CD4-positive, alpha-beta memory T cell (primary cell): ENCODE data around the gene OXSM. TPM values are rescaled to one million over a fixed set of nuclear protein-coding genes. Genes with fewer than 3 reads are reported as not detected.

Experiments
- CTCF ChIA-PET: fragments of 350-600 bp; sonication (Branson Sonifier 250); formaldehyde crosslinking; loops from one replicate; lab custom pipeline; 2021; ENCODE audit warnings: inconsistent platforms; ENCODE audit not compliant: partially characterized antibody; lab: Charles Lee
- POLR2A ChIA-PET: fragments of 350-600 bp; sonication (Branson Sonifier 250); formaldehyde crosslinking; loops from one replicate; lab custom pipeline; 2021; ENCODE audit not compliant: partially characterized antibody; lab: Charles Lee
- DNase-seq, 5 donors: peaks; one replicate each; pipeline versions ENCODE4 v3.0.0 to v3.0.0-alpha.2; 2020 to 2022; ENCODE audit warnings: mixed read lengths in 1 of 5
- H3K27ac ChIP-seq: one replicate; pipeline ENCODE4 v1.7.0; 2013; ENCODE audit warnings: low read depth, low read length
- H3K27me3 ChIP-seq: 2 replicates; pipeline ENCODE4 v1.7.0; 2013; ENCODE audit warnings: mild to moderate bottlenecking, low read length, moderate library complexity; ENCODE audit not compliant: insufficient read depth
- H3K36me3 ChIP-seq: 2 replicates; pipeline ENCODE4 v1.7.0; 2013; ENCODE audit warnings: mild to moderate bottlenecking, low read length, moderate library complexity; ENCODE audit not compliant: insufficient read depth
- H3K4me1 ChIP-seq: 2 replicates; pipeline ENCODE4 v1.7.0; 2013; ENCODE audit warnings: mild to moderate bottlenecking, low read length, moderate library complexity; ENCODE audit not compliant: insufficient read depth
- H3K4me3 ChIP-seq, 2 donors: one replicate each; pipeline ENCODE4 v1.7.0; 2013; ENCODE audit warnings: low read length in 2 of 2, mild to moderate bottlenecking in 1 of 2
- H3K9me3 ChIP-seq, 2 donors: one replicate each; pipeline ENCODE4 v1.7.0; 2013; ENCODE audit warnings: low read length in 2 of 2, control low read depth in 1 of 2; ENCODE audit not compliant: control insufficient read depth in 1 of 2
- H3K27ac Mint-ChIP-seq, 7 donors: one replicate each; pipeline ENCODE4 v1.8.0; 2020 to 2021; ENCODE audit warnings: mixed read lengths in 7 of 7, mild to moderate bottlenecking in 6 of 7, inconsistent platforms in 3 of 7, moderate library complexity in 3 of 7
- H3K27me3 Mint-ChIP-seq, 2 donors: one replicate each; pipeline ENCODE4 v1.8.0; 2020 to 2021; ENCODE audit warnings: mixed read lengths in 2 of 2
- H3K36me3 Mint-ChIP-seq, 2 donors: one replicate each; pipeline ENCODE4 v1.8.0; 2020 to 2021; ENCODE audit warnings: mixed read lengths in 2 of 2, inconsistent platforms in 1 of 2, mild to moderate bottlenecking in 1 of 2
- H3K4me1 Mint-ChIP-seq, 4 donors: one replicate each; pipeline ENCODE4 v1.8.0; 2020 to 2021; ENCODE audit warnings: mixed read lengths in 4 of 4, mild to moderate bottlenecking in 1 of 4
- H3K4me3 Mint-ChIP-seq, 8 donors: one replicate each; pipeline ENCODE4 v1.8.0; 2020 to 2021; ENCODE audit warnings: mixed read lengths in 8 of 8, mild to moderate bottlenecking in 7 of 8, moderate library complexity in 6 of 8, inconsistent platforms in 3 of 8
- H3K9me3 Mint-ChIP-seq, 8 donors: one replicate each; pipeline ENCODE4 v1.8.0; 2020 to 2021; ENCODE audit warnings: mixed read lengths in 8 of 8, mild to moderate bottlenecking in 5 of 8, inconsistent platforms in 3 of 8, moderate library complexity in 1 of 8
- intact Hi-C: fragments of 100-400 bp; cut with micrococcal nuclease; formaldehyde crosslinking; loops from one replicate; pipeline ENCODE4 v1.15.1; 2023
- polyA plus RNA-seq, 2 donors: library from polyadenylated mRNA; unstranded; fragments of 300-500 nt; fragmentation: Illumina TruSeq; gene quantifications; one replicate each; pipeline ENCODE4 v1.2.3, GENCODE V29; 2021
- total RNA-seq, 2 experiments: library from RNA; stranded (reverse); gene quantifications; one replicate each; pipeline ENCODE4 v1.2.3, GENCODE V29; 2021

The OXSM gene
- total and polyA plus RNA-seq, 4 experiments from 2014 or later, result 13.2 to 20.6 (median 15.6) TPM

DNA sequence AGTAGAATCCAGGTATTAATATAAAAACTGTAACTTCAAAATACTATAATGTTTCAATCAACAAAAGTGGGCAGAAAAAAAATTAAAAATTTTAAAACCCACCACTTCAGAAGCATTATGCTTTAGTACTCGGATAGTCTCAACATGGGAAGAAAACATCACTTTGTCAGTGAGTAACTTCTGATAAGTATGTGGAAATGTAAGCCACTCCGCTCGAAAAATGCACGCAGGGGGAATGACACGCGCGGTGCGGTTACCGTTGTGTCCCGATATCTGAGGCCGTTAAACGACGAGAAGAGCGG is 7.3 kb upstream of the OXSM start:
- Mint-ChIP-seq H3K4me3 (peak overlapping the region; percentile 88 to 97 (median 92)), H3K27ac (peak overlapping the region; percentile 89 to 95 (median 94)), H3K4me1 (peaks cover 24 to 51% (median 34%) of the 10 kb centered on the region in 4 donors), H3K36me3 (peaks cover 11 to 16% of the 10 kb centered on the region in 2 donors), H3K27me3 (no peaks in the 10 kb centered on the region), H3K9me3 (no peaks in the 10 kb centered on the region)
- H3K36me3 ChIP-seq, result peaks cover 8% of the 10 kb centered on the region
- ChIA-PET CTCF (interaction anchor here (1.0 to 2.3 kb wide), 4 partner anchors 9 to 134 kb away, joined by 3 to 7 read pairs (median 4); no protein-coding TSS in a partner anchor), POLR2A (interaction anchor here (0.8 to 2.0 kb wide), 10 partner anchors 11 to 134 kb away, joined by 3 to 10 read pairs (median 5); partner anchors contain the start of gene TOP2B)
- intact Hi-C loops, result loop anchor here (1.0 to 5.0 kb wide), 5 partner anchors 8 to 1838 kb away; partner anchors contain the start of genes NR1D2 and OXSM
- H3K4me3 ChIP-seq, result peak overlapping the region; percentile 12 to 69
- H3K4me1 ChIP-seq, result peaks cover 41% of the 10 kb centered on the region
- H3K27me3 ChIP-seq, result no peaks in the 10 kb centered on the region
- DNase-seq, result no peak
- peak overlapping the region; percentile 83 for H3K27ac ChIP-seq
- no peaks in the 10 kb centered on the region for H3K9me3 ChIP-seq

DNA sequence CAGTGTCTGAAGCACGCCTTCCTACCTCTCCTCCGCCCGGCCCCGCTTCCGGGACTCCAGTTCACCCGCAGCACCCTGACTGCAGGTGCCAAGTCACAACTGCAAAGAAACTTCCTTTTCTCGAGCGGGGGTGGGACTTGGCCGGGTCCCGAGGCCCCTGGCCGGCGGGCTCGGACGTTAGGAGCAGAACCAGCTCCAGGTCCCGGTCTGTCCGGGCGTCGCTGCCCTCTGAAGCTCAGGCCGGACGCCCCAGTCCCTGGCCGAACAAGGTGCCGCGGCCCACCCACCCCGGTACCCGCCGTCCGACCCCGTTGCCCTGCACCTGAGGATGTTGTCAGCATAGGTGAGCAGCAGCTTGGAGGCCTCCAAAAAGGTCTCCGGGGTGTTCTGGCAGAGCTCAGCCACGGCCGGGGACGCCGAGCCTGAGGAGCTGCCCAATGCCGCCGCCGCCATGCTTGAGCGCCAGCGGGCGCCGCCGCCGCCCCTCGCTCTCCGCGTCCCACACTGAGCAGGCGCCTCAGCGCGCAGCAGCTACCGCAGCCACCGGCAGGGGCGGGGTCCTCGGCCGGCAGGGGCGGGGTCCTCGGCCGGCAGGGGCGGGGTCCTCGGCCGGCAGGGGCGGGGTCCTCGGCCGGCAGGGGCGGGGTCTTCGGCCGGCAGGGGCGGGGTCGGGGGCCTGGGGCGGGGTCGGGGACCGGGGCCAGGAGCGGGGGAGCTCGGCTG is 6.8 kb upstream of the OXSM start, which contains the start of gene NGLY1:
NGLY1 (minus strand) TSS at position 506 of the 723 bp plus-strand sequence; CDS start at position 453, 53 bp downstream.
- H3K36me3 ChIP-seq, result peaks cover 2% of the 10 kb centered on the region
- Mint-ChIP-seq H3K27ac (peak within 1 kb of the TSS; percentile 89 to 95 (median 94)), H3K4me3 (peak within 1 kb of the TSS; percentile 88 to 97 (median 92)), H3K36me3 (peaks cover 6 to 11% of the 10 kb centered on the region in 2 donors), H3K27me3 (no peaks in the 10 kb centered on the region), H3K4me1 (peaks cover 22 to 53% (median 36%) of the 10 kb centered on the region in 4 donors), H3K9me3 (no peaks in the 10 kb centered on the region)
- H3K27me3 ChIP-seq, result no peaks in the 10 kb centered on the region
- ChIA-PET POLR2A (interaction anchor here (0.8 to 2.0 kb wide), 13 partner anchors 10 to 1866 kb away, joined by 3 to 10 read pairs (median 4); partner anchors contain the start of genes NKIRAS1, RPL15 and TOP2B), CTCF (interaction anchor here (0.8 to 2.3 kb wide), 7 partner anchors 10 to 135 kb away, joined by 3 to 7 read pairs (median 4); no protein-coding TSS in a partner anchor)
- DNase-seq, result peak; percentile 84 to 87 (median 86)
- peak within 1 kb of the TSS; percentile 83 for H3K27ac ChIP-seq
- peak within 1 kb of the TSS; percentile 32 to 69 for H3K4me3 ChIP-seq
- H3K4me1 ChIP-seq, result peaks cover 41% of the 10 kb centered on the region
- H3K9me3 ChIP-seq, result no peaks in the 10 kb centered on the region
- intact Hi-C loops, result loop anchor here (1.0 to 5.0 kb wide), 6 partner anchors 7 to 1838 kb away; partner anchors contain the start of genes NR1D2, OXSM and TOP2B

DNA sequence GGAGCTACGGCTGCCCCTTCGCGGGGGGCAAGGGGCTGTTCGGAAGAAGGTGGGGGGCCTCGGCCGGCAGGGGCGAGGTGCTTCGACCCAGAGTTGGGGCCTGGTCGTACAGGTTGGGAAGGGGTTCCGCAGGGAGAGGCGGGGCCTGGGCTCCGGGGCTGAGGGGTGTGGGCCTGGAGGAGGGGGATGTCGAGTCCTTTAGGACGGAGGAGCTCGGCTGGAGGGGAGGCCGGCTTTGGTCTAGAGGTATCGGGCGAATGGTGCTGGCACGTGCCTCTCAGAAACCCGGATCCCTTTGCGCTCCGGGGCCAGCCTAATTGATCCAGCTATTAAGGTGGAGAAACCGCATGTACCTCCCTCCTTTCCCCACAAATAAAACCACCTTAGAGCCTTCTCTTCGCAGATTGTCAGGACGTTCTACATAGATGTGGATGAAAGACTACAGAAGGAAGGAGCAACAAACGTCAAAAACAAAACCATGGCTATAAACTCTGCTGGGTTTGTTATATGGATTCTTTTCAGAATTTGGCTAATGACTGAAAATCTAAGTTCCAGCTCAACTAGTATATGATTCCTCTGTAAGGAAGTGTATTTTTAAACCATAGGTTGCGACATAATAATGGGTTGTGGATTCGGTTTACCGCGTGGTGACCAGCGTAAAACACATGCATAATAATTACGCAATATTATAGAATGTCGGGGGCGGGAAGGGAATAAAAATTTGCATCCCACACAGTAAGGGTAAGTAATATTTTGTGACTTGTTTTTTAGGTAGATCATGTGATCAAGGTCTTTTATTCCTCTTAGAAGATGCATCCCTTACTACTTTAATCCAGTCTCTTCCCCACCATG is 6.0 kb upstream of the OXSM start:
- Histone ChIP-seq H3K4me1 (peaks cover 42% of the 10 kb centered on the region), H3K4me3 (peak overlapping the region; percentile 32 to 52), H3K36me3 (no peaks in the 10 kb centered on the region), H3K27me3 (no peaks in the 10 kb centered on the region), H3K27ac (peak overlapping the region; percentile 67), H3K9me3 (no peaks in the 10 kb centered on the region)
- Mint-ChIP-seq H3K27me3 (no peaks in the 10 kb centered on the region), H3K4me3 (peak overlapping the region; percentile 81 to 87 (median 86)), H3K4me1 (peaks cover 23 to 53% (median 39%) of the 10 kb centered on the region in 4 donors), H3K36me3 (peaks cover 0 to 7% of the 10 kb centered on the region in 2 donors), H3K27ac (peak overlapping the region; percentile 82 to 91 (median 89)), H3K9me3 (no peaks in the 10 kb centered on the region)
- intact Hi-C loops, result loop anchor here (1.0 to 5.0 kb wide), 5 partner anchors 21 to 1839 kb away; partner anchors contain the start of genes NR1D2 and TOP2B
- CTCF ChIA-PET, result interaction anchor here (0.8 to 2.3 kb wide), 7 partner anchors 11 to 136 kb away, joined by 3 to 7 read pairs (median 4); no protein-coding TSS in a partner anchor
- POLR2A ChIA-PET, result interaction anchor here (0.8 to 2.0 kb wide), 12 partner anchors 11 to 1867 kb away, joined by 3 to 10 read pairs (median 4); partner anchors contain the start of genes NKIRAS1, RPL15 and TOP2B
- DNase-seq, result peak in 1 of 5 donors; percentile 48

DNA sequence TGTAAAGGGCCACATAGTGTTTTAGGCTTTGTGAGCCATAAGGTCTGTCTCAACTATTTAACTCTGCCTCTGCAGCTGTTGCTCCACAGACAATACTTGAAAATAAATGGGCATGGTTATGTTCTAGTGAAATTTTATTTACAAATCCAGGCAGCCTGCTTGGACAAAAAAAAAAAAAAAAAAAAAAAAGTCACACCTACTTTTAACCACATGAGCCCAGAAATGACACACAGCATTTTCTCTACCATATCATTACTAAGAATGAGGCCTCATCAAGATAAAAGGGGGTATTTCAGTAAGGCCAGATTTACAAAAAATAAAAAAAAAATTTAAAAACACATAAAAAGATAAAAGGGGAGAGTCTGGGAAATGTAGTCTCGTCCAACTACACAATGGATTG is 4.9 kb upstream of the OXSM start:
- no peaks in the 10 kb centered on the region for H3K9me3 ChIP-seq
- H3K27ac Mint-ChIP-seq, result peak overlapping the region in 2 of 7 donors; percentile 83 to 89
- no peak for DNase-seq
- peaks cover 0 to 13% of the 10 kb centered on the region in 2 donors for H3K36me3 Mint-ChIP-seq
- no peaks in the 10 kb centered on the region for H3K27me3 ChIP-seq
- H3K27ac ChIP-seq, result no peak overlapping the region
- H3K27me3 Mint-ChIP-seq, result no peaks in the 10 kb centered on the region
- ChIA-PET POLR2A (no interaction called here), CTCF (interaction anchor here (2.3 kb wide), 1 partner anchor 119 kb away, joined by 7 read pairs; no protein-coding TSS in a partner anchor)
- no peaks in the 10 kb centered on the region for H3K9me3 Mint-ChIP-seq
- H3K4me3 ChIP-seq, result no peak overlapping the region
- H3K4me1 Mint-ChIP-seq, result peaks cover 26 to 61% (median 44%) of the 10 kb centered on the region in 4 donors
- H3K36me3 ChIP-seq, result no peaks in the 10 kb centered on the region
- intact Hi-C loops, result loop anchor here (5.0 kb wide), 1 partner anchor 38 kb away; no protein-coding TSS in a partner anchor
- H3K4me1 ChIP-seq, result peaks cover 41% of the 10 kb centered on the region
- H3K4me3 Mint-ChIP-seq, result peak overlapping the region in 4 of 8 donors; percentile 86 to 87 (median 86)

DNA sequence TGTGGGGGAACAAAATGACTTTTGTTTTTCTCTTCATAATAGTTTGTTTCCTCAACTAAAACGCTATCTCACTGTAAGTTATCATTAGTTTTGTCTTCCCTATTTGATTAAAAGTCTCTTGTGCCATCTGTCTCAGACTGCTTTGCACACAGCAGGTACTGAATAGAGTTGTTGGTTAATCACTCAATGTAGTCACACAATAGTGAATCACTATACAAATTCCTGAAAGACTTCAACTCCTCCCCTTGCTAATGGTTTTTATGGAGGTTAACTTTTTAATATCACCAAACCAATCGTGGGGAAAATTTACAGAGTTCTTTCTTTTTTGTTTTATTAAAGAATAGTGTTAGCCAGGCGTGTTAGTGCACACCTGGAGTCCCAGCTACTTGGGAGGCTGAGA is 4.1 kb upstream of the OXSM start:
- Mint-ChIP-seq H3K4me1 (peaks cover 27 to 62% (median 44%) of the 10 kb centered on the region in 4 donors), H3K4me3 (peak overlapping the region in 2 of 8 donors; percentile 4 to 27), H3K27ac (no peak overlapping the region), H3K36me3 (peaks cover 0 to 17% of the 10 kb centered on the region in 2 donors), H3K27me3 (no peaks in the 10 kb centered on the region), H3K9me3 (no peaks in the 10 kb centered on the region)
- Histone ChIP-seq H3K4me3 (no peak overlapping the region), H3K9me3 (no peaks in the 10 kb centered on the region), H3K27ac (no peak overlapping the region), H3K36me3 (no peaks in the 10 kb centered on the region), H3K27me3 (no peaks in the 10 kb centered on the region), H3K4me1 (peaks cover 38% of the 10 kb centered on the region)
- intact Hi-C loops, result no loop called here
- POLR2A ChIA-PET, result no interaction called here
- CTCF ChIA-PET, result no interaction called here
- no peak for DNase-seq

DNA sequence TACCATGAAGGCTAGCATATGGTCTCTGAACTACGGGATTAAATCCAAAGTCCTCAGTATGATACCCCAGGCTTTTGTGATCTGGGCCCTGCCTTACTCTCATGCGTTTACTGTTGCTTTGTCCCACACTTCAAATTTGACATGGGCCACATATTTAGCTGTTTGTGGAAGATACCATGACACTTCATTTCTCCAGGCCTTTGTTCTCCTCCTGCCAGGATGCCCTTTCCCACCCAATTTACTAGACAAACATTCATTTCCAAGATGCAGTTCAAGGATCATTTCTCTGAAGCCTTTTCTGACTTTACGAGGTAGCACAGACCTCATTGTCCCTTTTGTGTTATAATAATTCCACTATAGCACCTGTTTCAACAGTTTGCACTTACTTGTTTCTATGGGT is 2.2 kb upstream of the OXSM start:
- Histone ChIP-seq H3K27ac (no peak overlapping the region), H3K27me3 (no peaks in the 10 kb centered on the region), H3K36me3 (no peaks in the 10 kb centered on the region), H3K4me1 (peaks cover 35% of the 10 kb centered on the region), H3K4me3 (no peak overlapping the region), H3K9me3 (no peaks in the 10 kb centered on the region)
- peak overlapping the region in 2 of 8 donors; percentile 40 to 48 for H3K4me3 Mint-ChIP-seq
- H3K4me1 Mint-ChIP-seq, result peaks cover 22 to 63% (median 41%) of the 10 kb centered on the region in 4 donors
- H3K27ac Mint-ChIP-seq, result peak overlapping the region in 3 of 7 donors; percentile 11 to 95 (median 38)
- no peaks in the 10 kb centered on the region for H3K9me3 Mint-ChIP-seq
- CTCF ChIA-PET, result no interaction called here
- intact Hi-C loops, result no loop called here
- H3K36me3 Mint-ChIP-seq, result peaks cover 0 to 12% of the 10 kb centered on the region in 2 donors
- DNase-seq, result no peak
- POLR2A ChIA-PET, result no interaction called here
- H3K27me3 Mint-ChIP-seq, result no peaks in the 10 kb centered on the region
